HUES48 (cell line): ENCODE measurements around the gene IL22.
"Not testable (repeated sequence)": the region's sequence is repeated elsewhere in the genome, so short reads cannot be mapped to it uniquely, and the experiment has no call there.

Experiments used
- H3K27ac ChIP-seq: one replicate; pipeline ENCODE4 v1.7.0; 2013; ENCODE audit warnings: low read depth, low read length, inconsistent platforms
- H3K27me3 ChIP-seq: 2 replicates; pipeline ENCODE4 v1.6.1; 2013; ENCODE audit warnings: mild to moderate bottlenecking, low read length; ENCODE audit not compliant: control insufficient read depth, insufficient read depth
- H3K36me3 ChIP-seq: 2 replicates; pipeline ENCODE4 v1.6.1; 2013; ENCODE audit warnings: low read length; ENCODE audit not compliant: control insufficient read depth, insufficient read depth
- H3K4me1 ChIP-seq: 2 replicates; pipeline ENCODE4 v1.6.1; 2013; ENCODE audit warnings: mild to moderate bottlenecking, low read length; ENCODE audit not compliant: control insufficient read depth, insufficient read depth
- H3K4me3 ChIP-seq: 2 replicates; pipeline ENCODE4 v1.5.1; 2013; ENCODE audit warnings: mild to moderate bottlenecking, low read depth, low read length
- H3K9ac ChIP-seq: 2 replicates; pipeline ENCODE4 v1.6.1; 2013; ENCODE audit warnings: mild to moderate bottlenecking, low read depth, low read length, moderate library complexity
- H3K9me3 ChIP-seq: 2 replicates; pipeline ENCODE4 v1.6.1; 2013; ENCODE audit warnings: low read length; ENCODE audit not compliant: control insufficient read depth, insufficient read depth

The IL22 gene

GRCh38 chr12:68231229-68231628 lies 22.2 kb downstream of the IL22 start:
- Histone ChIP-seq H3K4me1 (no peaks in the 10 kb centered on the region), H3K9me3 (no peaks in the 10 kb centered on the region), H3K9ac (no peak overlapping the region), H3K27me3 (no peaks in the 10 kb centered on the region), H3K27ac (no peak overlapping the region), H3K4me3 (no peak overlapping the region), H3K36me3 (no peaks in the 10 kb centered on the region)

DNA sequence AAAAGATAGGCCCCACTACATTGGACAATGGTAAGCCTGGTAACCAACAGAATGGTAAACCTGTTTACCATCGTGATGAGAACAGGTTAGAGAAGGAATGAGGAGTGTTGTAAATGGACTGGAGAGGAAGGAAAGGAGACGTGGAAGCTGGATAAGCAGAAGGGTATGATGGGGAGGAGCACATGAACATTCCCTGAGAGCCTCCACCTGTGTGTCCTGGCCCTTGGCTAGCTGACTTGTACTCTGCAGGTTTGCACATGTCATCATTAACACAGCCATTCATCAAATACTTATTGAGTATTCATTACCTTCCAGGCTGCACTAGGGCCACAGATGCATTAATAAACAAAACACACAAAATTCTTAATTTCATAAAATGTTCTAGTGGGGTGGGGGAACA lies 23.4 kb downstream of the IL22 start:
- H3K4me1 ChIP-seq, result no peaks in the 10 kb centered on the region
- H3K9ac ChIP-seq, result no peak overlapping the region
- H3K27me3 ChIP-seq, result no peaks in the 10 kb centered on the region
- no peaks in the 10 kb centered on the region for H3K36me3 ChIP-seq
- no peaks in the 10 kb centered on the region for H3K9me3 ChIP-seq
- no peak overlapping the region for H3K27ac ChIP-seq
- no peak overlapping the region for H3K4me3 ChIP-seq

DNA sequence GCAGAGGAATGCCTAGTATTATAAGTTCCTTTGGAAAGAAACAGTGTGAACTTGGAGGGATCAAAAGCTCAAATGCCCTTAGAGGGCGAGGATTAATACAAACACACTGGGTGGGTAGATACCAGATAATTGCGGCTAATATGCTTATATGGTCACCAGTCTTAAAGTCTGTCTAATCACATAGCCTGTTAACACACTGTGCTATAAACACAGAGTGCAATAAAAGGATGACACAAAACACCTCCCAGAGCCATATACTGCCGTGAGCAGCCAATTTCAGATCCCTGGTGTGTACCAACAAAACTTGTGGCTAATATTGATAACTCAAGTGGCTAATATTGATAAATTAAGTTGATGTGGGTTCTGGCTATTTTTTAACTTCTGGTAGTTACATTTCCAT lies 26.0 kb downstream of the IL22 start:
- Histone ChIP-seq H3K27ac (no peak overlapping the region), H3K9me3 (no peaks in the 10 kb centered on the region), H3K4me1 (no peaks in the 10 kb centered on the region), H3K36me3 (no peaks in the 10 kb centered on the region), H3K4me3 (no peak overlapping the region), H3K27me3 (no peaks in the 10 kb centered on the region), H3K9ac (no peak overlapping the region)

DNA sequence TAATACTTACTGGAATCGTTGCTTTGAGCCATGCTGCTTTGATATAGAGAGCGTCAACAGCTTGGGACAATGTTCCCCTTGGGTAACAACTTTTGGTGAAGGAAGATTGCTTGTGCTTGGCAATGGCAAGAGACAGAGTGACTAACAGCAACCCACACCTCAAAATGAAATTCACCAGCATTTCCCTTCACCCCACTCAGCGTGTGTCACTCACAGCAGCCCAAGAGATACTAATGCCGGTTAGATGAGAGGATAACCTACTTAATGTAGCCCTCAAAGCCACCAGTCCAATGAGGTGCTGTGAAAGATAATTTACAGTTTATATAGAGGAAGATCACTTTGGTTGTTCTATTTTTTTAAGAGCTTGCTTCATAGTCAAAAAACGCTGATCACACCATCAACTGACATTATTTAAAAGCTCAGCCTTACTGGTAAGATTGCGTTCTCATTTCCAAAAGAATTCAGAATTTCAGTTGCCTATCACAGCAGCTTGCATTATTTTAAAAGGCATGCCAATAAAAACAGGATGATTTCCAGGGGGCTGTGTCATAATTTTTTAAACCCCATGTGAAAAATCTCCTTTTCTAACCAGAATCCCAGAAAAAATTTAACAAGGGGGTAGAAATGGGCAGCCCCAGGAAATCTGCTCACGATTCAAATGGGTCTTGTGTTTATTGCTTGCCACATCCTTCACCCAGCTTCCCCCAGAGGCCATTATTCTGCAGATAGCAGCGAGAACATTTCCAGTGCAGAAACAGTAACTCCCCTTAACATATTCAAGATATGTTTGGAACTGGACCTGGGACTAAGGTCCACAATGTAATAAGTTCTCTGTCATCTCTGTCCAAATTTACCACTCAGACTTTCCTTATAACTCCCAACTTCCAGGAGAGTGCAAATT lies 27.6 kb downstream of the IL22 start, which contains the start of gene IL26:
Gene IL26, minus strand, starts transcription at position 235 of the 901 bp plus-strand sequence. Its CDS starts 54 bp downstream, at position 181.
- no peak within 1 kb of the TSS for H3K27ac ChIP-seq
- H3K9ac ChIP-seq, result no peak within 1 kb of the TSS
- H3K36me3 ChIP-seq, result no peaks in the 10 kb centered on the region
- no peaks in the 10 kb centered on the region for H3K27me3 ChIP-seq
- H3K4me3 ChIP-seq, result no peak within 1 kb of the TSS
- no peaks in the 10 kb centered on the region for H3K4me1 ChIP-seq
- no peaks in the 10 kb centered on the region for H3K9me3 ChIP-seq

DNA sequence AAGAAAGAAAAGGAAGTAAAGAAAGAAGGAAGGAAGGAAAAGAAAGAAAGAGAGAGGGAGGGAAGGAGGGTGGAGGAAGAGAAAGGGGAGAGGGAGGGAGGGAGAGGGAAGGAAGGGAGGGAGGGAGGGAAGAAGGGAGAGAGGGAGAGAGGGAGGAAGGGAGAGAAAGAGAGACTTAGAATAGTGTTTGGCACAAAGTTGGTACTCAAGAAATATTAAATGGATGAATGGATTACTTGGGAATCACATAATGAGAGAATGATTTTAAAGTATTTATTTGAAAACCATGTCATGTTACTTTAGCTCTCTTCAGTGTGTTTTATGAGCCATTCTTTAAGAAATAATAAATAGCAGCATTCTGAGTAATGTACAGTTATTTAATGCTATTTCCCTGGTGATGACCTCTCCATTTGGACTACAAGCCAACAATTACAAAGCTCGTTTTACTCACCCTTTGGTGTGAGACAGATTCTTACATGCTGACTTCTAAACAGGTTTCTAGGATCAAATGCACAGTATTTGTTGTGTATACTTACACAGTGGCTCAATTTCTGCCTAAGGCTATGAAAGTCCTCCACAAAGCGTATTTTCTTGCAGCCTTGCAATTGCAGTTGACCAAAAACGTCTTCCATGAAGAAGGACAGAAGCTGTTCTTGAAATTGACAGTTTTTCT lies 28.7 kb downstream of the IL22 start:
- H3K9ac ChIP-seq, result no peak overlapping the region
- no peak overlapping the region for H3K27ac ChIP-seq
- no peaks in the 10 kb centered on the region for H3K36me3 ChIP-seq
- H3K4me3 ChIP-seq, result no peak overlapping the region
- no peaks in the 10 kb centered on the region for H3K9me3 ChIP-seq
- no peaks in the 10 kb centered on the region for H3K27me3 ChIP-seq
- no peaks in the 10 kb centered on the region for H3K4me1 ChIP-seq

GRCh38 chr12:68223067-68223747 lies 30.2 kb downstream of the IL22 start:
- no peak overlapping the region for H3K9ac ChIP-seq
- H3K4me3 ChIP-seq, result no peak overlapping the region
- no peaks in the 10 kb centered on the region for H3K27me3 ChIP-seq
- H3K9me3 ChIP-seq, result no peaks in the 10 kb centered on the region
- no peaks in the 10 kb centered on the region for H3K4me1 ChIP-seq
- H3K27ac ChIP-seq, result no peak overlapping the region
- H3K36me3 ChIP-seq, result no peaks in the 10 kb centered on the region

DNA sequence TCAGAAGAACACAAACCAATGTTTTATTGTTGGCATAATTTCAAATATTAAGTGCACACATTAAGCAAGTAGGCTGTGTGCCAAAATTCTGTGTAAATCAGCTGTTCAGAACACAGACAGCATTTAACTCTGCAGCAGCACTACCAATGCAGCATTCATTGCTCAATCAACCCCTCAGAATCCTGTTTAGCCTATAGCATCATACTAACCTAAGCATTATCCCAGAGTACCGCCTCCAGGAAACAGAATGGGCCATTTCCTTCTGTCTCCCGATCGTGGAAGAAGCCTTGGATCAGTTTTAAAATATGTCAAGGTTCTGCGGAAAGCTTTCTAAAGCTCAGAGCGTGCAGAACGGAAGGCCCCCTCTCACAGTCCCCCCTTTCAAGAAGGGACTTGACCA lies 31.1 kb downstream of the IL22 start:
- H3K4me3 ChIP-seq, result no peak overlapping the region

GRCh38 chr12:68221497-68221896 lies 31.9 kb downstream of the IL22 start:
- no peaks in the 10 kb centered on the region for H3K36me3 ChIP-seq
- H3K9me3 ChIP-seq, result no peaks in the 10 kb centered on the region
- H3K9ac ChIP-seq, result no peak overlapping the region
- no peaks in the 10 kb centered on the region for H3K4me1 ChIP-seq
- no peak overlapping the region for H3K27ac ChIP-seq
- no peaks in the 10 kb centered on the region for H3K27me3 ChIP-seq
- no peak overlapping the region for H3K4me3 ChIP-seq

More for the DNA sequence above, 31.1 kb downstream of the IL22 start:
- Histone ChIP-seq H3K4me1 (no peaks in the 10 kb centered on the region), H3K36me3 (no peaks in the 10 kb centered on the region), H3K27ac (no peak overlapping the region), H3K27me3 (no peaks in the 10 kb centered on the region), H3K9me3 (no peaks in the 10 kb centered on the region), H3K9ac (no peak overlapping the region)

DNA sequence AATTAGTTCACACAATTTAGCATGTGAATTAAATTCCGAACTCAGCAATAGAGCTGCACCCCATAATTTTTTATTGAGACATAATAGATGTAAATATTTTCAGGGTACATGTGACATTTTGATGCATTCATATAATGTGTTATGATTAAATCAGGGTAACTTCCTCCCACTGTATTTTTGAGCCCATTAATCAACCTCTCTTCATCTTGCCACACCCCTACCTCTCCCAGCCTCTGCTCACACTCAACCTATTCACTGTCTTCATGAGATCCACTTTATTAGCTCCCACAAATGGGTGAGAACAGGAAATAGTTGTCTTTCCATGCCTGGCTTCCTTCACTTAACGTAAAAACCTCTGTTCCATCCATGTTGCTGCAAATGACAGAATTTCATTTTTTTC lies 42.5 kb downstream of the IL22 start:
- H3K27me3 ChIP-seq, result no peaks in the 10 kb centered on the region
- no peak overlapping the region for H3K27ac ChIP-seq
- H3K36me3 ChIP-seq, result no peaks in the 10 kb centered on the region
- no peak overlapping the region for H3K4me3 ChIP-seq
- no peak overlapping the region for H3K9ac ChIP-seq
- no peaks in the 10 kb centered on the region for H3K4me1 ChIP-seq
- no peaks in the 10 kb centered on the region for H3K9me3 ChIP-seq

- not testable (repeated sequence) for H3K9me3 ChIP-seq, H3K4me1 ChIP-seq, H3K9ac ChIP-seq, H3K27me3 ChIP-seq, H3K36me3 ChIP-seq, H3K27ac ChIP-seq, H3K4me3 ChIP-seq
These were observed 44.2 kb downstream of the IL22 start for GRCh38 chr12:68209048-68209728.
